ENCODE measurements around the gene SLC25A19. TPM values are rescaled to one million over a fixed set of nuclear protein-coding genes. Genes with fewer than 3 reads are reported as not detected.
"Not testable (repeated sequence)": the region's sequence is repeated elsewhere in the genome, so short reads cannot be mapped to it uniquely, and the experiment has no call there.

Gene SLC25A19
- total RNA-seq, 1 experiment from 2014 or later: 19.4 TPM

GRCh38 chr17:75300280-75300679, 11.0 kb upstream of the SLC25A19 start:
- Histone ChIP-seq H3K9me2 (ENCODE audit: insufficient read depth) (no peaks in the 10 kb centered on the region), H3F3A (ENCODE audit: insufficient read depth, low read depth) (0 out of 2 replicates have a peak, but pooled peaks cover 5% of the 10 kb centered on the region), H3K4me3 (no peak overlapping the region), H3K27me3 (ENCODE audit: insufficient read depth, low read depth) (no peaks in the 10 kb centered on the region), H3K79me2 (ENCODE audit: low read depth) (no peaks in the 10 kb centered on the region), H3K4me1 (replicated peaks; ENCODE audit: insufficient read depth) (no peaks in the 10 kb centered on the region), H3K36me3 (ENCODE audit: low read depth) (no peaks in the 10 kb centered on the region), H2AFZ (no peak overlapping the region), H4K20me1 (ENCODE audit: insufficient read depth) (no peaks in the 10 kb centered on the region), H3K27ac (no peak overlapping the region), H3K4me2 (no peak overlapping the region), H3K9me3 (ENCODE audit: insufficient read depth, low read depth) (no peaks in the 10 kb centered on the region)
- intact Hi-C loops (cut with micrococcal nuclease; ENCODE audit: unreplicated experiment): no loop called here
- TF ChIP-seq CTCF (conservative IDR thresholded peaks at IDR 0.05) (no peak), EZH2 (IDR thresholded peaks at IDR 0.05; ENCODE audit: low read depth) (no peak)
- BruUV-seq (replicated peaks): no TSS peak
- no peak for DNase-seq
- CTCF ChIA-PET: no interaction called here
- POLR2A ChIA-PET (ENCODE audit: unreplicated experiment): no interaction called here

- 0 out of 2 replicates have a peak, but pooled peaks cover 10% of the 10 kb centered on the region for H3F3A ChIP-seq (ENCODE audit: insufficient read depth, low read depth)
- H3K27ac ChIP-seq: no peak overlapping the region
- no TSS peak for BruUV-seq (replicated peaks)
- CTCF ChIA-PET: no interaction called here
- no peaks in the 10 kb centered on the region for H4K20me1 ChIP-seq (ENCODE audit: insufficient read depth)
- no peaks in the 10 kb centered on the region for H3K9me2 ChIP-seq (ENCODE audit: insufficient read depth)
- no peak for TF ChIP-seq EZH2 (IDR thresholded peaks at IDR 0.05; ENCODE audit: low read depth)
- no peak for TF ChIP-seq CTCF (conservative IDR thresholded peaks at IDR 0.05)
- no peaks in the 10 kb centered on the region for H3K9me3 ChIP-seq (ENCODE audit: insufficient read depth, low read depth)
- no peak for DNase-seq
- H3K4me1 ChIP-seq (replicated peaks; ENCODE audit: insufficient read depth): no peaks in the 10 kb centered on the region
- no peak overlapping the region for H3K4me2 ChIP-seq
- no peaks in the 10 kb centered on the region for H3K36me3 ChIP-seq (ENCODE audit: low read depth)
- H3K79me2 ChIP-seq (ENCODE audit: low read depth): no peaks in the 10 kb centered on the region
- intact Hi-C loops (cut with micrococcal nuclease; ENCODE audit: unreplicated experiment): no loop called here
- POLR2A ChIA-PET (ENCODE audit: unreplicated experiment): interaction anchor here (0.7 kb wide), 1 partner anchor 208 kb away, joined by 3 read pairs; no protein-coding TSS in a partner anchor
- no peak overlapping the region for H2AFZ ChIP-seq
- H3K27me3 ChIP-seq (ENCODE audit: insufficient read depth, low read depth): no peaks in the 10 kb centered on the region
- H3K4me3 ChIP-seq: no peak overlapping the region
Observed at GRCh38 chr17:75295201-75296158, 6.2 kb upstream of the SLC25A19 start.

GRCh38 chr17:75292810-75293448, 3.7 kb upstream of the SLC25A19 start:
- POLR2A ChIA-PET (ENCODE audit: unreplicated experiment); DNase-seq; H3K27ac ChIP-seq; H2AFZ ChIP-seq; H3K9me3 ChIP-seq (ENCODE audit: insufficient read depth, low read depth); CTCF ChIA-PET; H3K9me2 ChIP-seq (ENCODE audit: insufficient read depth); H3K4me1 ChIP-seq (replicated peaks; ENCODE audit: insufficient read depth); H3K36me3 ChIP-seq (ENCODE audit: low read depth); H3K4me3 ChIP-seq; H4K20me1 ChIP-seq (ENCODE audit: insufficient read depth); H3K4me2 ChIP-seq; intact Hi-C loops (cut with micrococcal nuclease; ENCODE audit: unreplicated experiment); H3F3A ChIP-seq (ENCODE audit: insufficient read depth, low read depth); H3K79me2 ChIP-seq (ENCODE audit: low read depth); BruUV-seq (replicated peaks); H3K27me3 ChIP-seq (ENCODE audit: insufficient read depth, low read depth): not testable (repeated sequence)

Measured in PC-9 (cell line).